Measurements from ENCODE around the gene ROPN1L. TPM values are rescaled to one million over a fixed set of nuclear protein-coding genes. Genes with fewer than 3 reads are reported as not detected.

ROPN1L gene
- total and polyA plus RNA-seq, 10 of the 15 experiments (the other 5 are each of a cell fraction or from before 2014, with no cell fraction given): 0.07 to 0.38 (median 0.22) TPM; not detected in 6

DNA sequence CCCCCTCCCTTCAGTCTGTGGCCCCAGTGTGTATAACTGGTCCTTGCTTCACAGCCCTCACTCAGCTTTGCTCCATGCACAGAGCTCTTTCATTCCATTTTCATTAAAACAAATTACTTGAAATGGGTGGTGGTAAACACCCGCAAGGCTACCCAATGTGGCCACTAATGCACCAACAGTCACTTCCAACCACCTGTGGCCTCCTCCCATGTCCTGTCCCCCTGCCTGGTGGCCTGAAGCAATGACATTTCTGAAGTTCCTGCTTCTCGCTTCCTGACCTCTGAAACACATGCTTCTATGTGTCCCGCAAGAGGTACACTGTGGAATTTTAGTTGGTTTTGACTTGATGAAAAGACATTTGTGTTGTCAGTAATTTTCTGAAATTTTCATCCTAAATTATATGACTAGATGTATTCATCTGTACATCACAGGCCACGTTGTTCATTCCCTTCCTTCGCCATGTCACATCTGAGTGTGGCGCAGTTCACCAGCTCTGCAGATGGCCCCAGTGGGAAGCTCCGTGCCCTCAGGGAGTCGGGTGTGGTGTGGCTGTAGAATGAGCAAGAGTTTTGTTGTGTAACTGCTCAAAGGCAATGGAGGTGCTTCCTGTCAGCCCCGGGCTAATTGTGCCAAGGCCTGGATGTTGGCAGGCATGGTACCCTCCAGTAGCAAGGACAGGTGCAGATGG lies 9.6 kb downstream of the ROPN1L start:
- no peaks in the 10 kb centered on the region for H3K9me3 ChIP-seq (replicated peaks; ENCODE audit: control insufficient read depth, insufficient read depth, low read length)
- 64% methylated on average over 9 of the region's 9 CpGs for WGBS (ENCODE audit: insufficient coverage, insufficient replicate concordance, low lambda C conversion rate, missing lambda C conversion rate)
- no peaks in the 10 kb centered on the region for H3K4me1 ChIP-seq (ENCODE audit: control insufficient read depth, insufficient read depth, low read length)
- in situ Hi-C loops (cut with MboI): loop anchor here (5.0 to 25.0 kb wide), 4 partner anchors 176 to 1561 kb away; no protein-coding TSS in a partner anchor
- H3K36me3 ChIP-seq (ENCODE audit: control insufficient read depth in 2 of 2, insufficient read depth in 2 of 2, low read length in 1 of 2): no peaks in the 10 kb centered on the region
- TF ChIP-seq MTA2 (IDR thresholded peaks at IDR 0.05; ENCODE audit: low read depth): no peak
- TF ChIP-seq, protein P1, sequence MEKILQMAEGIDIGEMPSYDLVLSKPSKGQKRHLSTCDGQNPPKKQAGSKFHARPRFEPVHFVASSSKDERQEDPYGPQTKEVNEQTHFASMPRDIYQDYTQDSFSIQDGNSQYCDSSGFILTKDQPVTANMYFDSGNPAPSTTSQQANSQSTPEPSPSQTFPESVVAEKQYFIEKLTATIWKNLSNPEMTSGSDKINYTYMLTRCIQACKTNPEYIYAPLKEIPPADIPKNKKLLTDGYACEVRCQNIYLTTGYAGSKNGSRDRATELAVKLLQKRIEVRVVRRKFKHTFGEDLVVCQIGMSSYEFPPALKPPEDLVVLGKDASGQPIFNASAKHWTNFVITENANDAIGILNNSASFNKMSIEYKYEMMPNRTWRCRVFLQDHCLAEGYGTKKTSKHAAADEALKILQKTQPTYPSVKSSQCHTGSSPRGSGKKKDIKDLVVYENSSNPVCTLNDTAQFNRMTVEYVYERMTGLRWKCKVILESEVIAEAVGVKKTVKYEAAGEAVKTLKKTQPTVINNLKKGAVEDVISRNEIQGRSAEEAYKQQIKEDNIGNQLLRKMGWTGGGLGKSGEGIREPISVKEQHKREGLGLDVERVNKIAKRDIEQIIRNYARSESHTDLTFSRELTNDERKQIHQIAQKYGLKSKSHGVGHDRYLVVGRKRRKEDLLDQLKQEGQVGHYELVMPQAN (conservative IDR thresholded peaks at IDR 0.05): no peak
- TF ChIP-seq RCOR1 (conservative IDR thresholded peaks at IDR 0.05; ENCODE audit: low read depth, low read length): no peak
- TF ChIP-seq, protein P2, sequence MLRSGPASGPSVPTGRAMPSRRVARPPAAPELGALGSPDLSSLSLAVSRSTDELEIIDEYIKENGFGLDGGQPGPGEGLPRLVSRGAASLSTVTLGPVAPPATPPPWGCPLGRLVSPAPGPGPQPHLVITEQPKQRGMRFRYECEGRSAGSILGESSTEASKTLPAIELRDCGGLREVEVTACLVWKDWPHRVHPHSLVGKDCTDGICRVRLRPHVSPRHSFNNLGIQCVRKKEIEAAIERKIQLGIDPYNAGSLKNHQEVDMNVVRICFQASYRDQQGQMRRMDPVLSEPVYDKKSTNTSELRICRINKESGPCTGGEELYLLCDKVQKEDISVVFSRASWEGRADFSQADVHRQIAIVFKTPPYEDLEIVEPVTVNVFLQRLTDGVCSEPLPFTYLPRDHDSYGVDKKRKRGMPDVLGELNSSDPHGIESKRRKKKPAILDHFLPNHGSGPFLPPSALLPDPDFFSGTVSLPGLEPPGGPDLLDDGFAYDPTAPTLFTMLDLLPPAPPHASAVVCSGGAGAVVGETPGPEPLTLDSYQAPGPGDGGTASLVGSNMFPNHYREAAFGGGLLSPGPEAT (IDR thresholded peaks at IDR 0.05; ENCODE audit: low read depth): no peak
- TF ChIP-seq PAX8 (IDR thresholded peaks at IDR 0.05): no peak
- TF ChIP-seq HDAC6 (IDR thresholded peaks at IDR 0.05; ENCODE audit: unreplicated experiment): no peak
- TF ChIP-seq, protein P3, sequence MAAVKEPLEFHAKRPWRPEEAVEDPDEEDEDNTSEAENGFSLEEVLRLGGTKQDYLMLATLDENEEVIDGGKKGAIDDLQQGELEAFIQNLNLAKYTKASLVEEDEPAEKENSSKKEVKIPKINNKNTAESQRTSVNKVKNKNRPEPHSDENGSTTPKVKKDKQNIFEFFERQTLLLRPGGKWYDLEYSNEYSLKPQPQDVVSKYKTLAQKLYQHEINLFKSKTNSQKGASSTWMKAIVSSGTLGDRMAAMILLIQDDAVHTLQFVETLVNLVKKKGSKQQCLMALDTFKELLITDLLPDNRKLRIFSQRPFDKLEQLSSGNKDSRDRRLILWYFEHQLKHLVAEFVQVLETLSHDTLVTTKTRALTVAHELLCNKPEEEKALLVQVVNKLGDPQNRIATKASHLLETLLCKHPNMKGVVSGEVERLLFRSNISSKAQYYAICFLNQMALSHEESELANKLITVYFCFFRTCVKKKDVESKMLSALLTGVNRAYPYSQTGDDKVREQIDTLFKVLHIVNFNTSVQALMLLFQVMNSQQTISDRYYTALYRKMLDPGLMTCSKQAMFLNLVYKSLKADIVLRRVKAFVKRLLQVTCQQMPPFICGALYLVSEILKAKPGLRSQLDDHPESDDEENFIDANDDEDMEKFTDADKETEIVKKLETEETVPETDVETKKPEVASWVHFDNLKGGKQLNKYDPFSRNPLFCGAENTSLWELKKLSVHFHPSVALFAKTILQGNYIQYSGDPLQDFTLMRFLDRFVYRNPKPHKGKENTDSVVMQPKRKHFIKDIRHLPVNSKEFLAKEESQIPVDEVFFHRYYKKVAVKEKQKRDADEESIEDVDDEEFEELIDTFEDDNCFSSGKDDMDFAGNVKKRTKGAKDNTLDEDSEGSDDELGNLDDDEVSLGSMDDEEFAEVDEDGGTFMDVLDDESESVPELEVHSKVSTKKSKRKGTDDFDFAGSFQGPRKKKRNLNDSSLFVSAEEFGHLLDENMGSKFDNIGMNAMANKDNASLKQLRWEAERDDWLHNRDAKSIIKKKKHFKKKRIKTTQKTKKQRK (IDR thresholded peaks at IDR 0.05; ENCODE audit: low read depth, low read length): no peak
- TF ChIP-seq CHD2 (IDR thresholded peaks at IDR 0.05; ENCODE audit: borderline replicate concordance, low read depth, low read length): no peak
- TF ChIP-seq ZZZ3 (IDR thresholded peaks at IDR 0.05; ENCODE audit: control insufficient read depth, insufficient read length, low read depth): no peak
- TF ChIP-seq PML (IDR thresholded peaks at IDR 0.05; ENCODE audit: low read length): no peak
- TF ChIP-seq NRF1 (conservative IDR thresholded peaks at IDR 0.05; ENCODE audit: low read depth, low read length): no peak
- no peak for TF ChIP-seq ZSCAN29 (IDR thresholded peaks at IDR 0.05)
- no peak for TF ChIP-seq NR2F1 (conservative IDR thresholded peaks at IDR 0.05)
- TF ChIP-seq ESRRA (IDR thresholded peaks at IDR 0.05; ENCODE audit: low read length): no peak
- TF ChIP-seq RAD51 (IDR thresholded peaks at IDR 0.05): no peak
- ChIA-PET POLR2A (interaction anchor here (3.9 kb wide), 1 partner anchor 177 kb away, joined by 18 read pairs; no protein-coding TSS in a partner anchor), SMC1A (ENCODE audit: uncharacterized antibody, unreplicated experiment) (interaction anchor here (0.6 to 9.2 kb wide), 12 partner anchors 54 to 803 kb away, joined by 3 to 168 read pairs (median 5); no protein-coding TSS in a partner anchor), CTCF (interaction anchor here (0.6 to 9.9 kb wide), 15 partner anchors 9 to 731 kb away, joined by 3 to 229 read pairs (median 10); partner anchors contain the start of gene ROPN1L), RAD21 (ENCODE audit: unreplicated experiment) (interaction anchor here (0.9 to 8.3 kb wide), 8 partner anchors 109 to 251 kb away, joined by 3 to 186 read pairs (median 4); no protein-coding TSS in a partner anchor)
- H3K27me3 ChIP-seq (replicated peaks in 1 of 2; ENCODE audit: control insufficient read depth in 2 of 2, insufficient read depth in 2 of 2, low read length in 1 of 2): no peaks in the 10 kb centered on the region; a peak in 1 of 4 replicates
- H4K20me1 ChIP-seq (ENCODE audit: control insufficient read depth, insufficient read depth): no peaks in the 10 kb centered on the region
- FAIRE-seq (no peak), DNase-seq (ENCODE audit: low read depth, low spot score) (no peak), ATAC-seq (no peak)
- H2AFZ ChIP-seq (ENCODE audit: control insufficient read depth, low read depth, low read length): no peak overlapping the region
- BruUV-seq (replicated peaks): no TSS peak
- intact Hi-C loops (cut with micrococcal nuclease; ENCODE audit: unreplicated experiment): loop anchor here (5.0 to 10.0 kb wide), 4 partner anchors 304 to 734 kb away; no protein-coding TSS in a partner anchor
- H3K9ac ChIP-seq (ENCODE audit: control insufficient read depth, insufficient read depth, low read length): no peak overlapping the region
- H3K79me2 ChIP-seq (ENCODE audit: control insufficient read depth, insufficient read depth, low read length): no peaks in the 10 kb centered on the region
- H3K27ac ChIP-seq (ENCODE audit: control insufficient read depth, insufficient read depth): no peak overlapping the region
- no peak overlapping the region for H3K4me2 ChIP-seq (ENCODE audit: control insufficient read depth, insufficient read depth)
- no peak overlapping the region for H3K4me3 ChIP-seq

Measured in GM12878 (cell line).